Testis (tissue), 2 donors: Measurements from ENCODE around the gene CREB3.

ENCODE experiments used
- POLR2A ChIP-seq: fragments of 450-650 bp; IDR thresholded peaks from one replicate; pipeline ENCODE4 v1.6.1; 2017; ENCODE audit warnings: antibody characterized with exemption, mild to moderate bottlenecking, moderate library complexity
- TF ChIP-seq, protein P1 (sequence below), 3 experiments: fragments of 450-650 bp in 2 of 3; fragments of 200-600 bp in 1 of 3; sonication (generic) in 1 of 3; IDR thresholded peaks; one replicate each; pipeline ENCODE4 v1.5.1; 2016 to 2019; ENCODE audit warnings: antibody characterized with exemption in 3 of 3, mild to moderate bottlenecking in 2 of 3, moderate library complexity in 1 of 3

DNA sequence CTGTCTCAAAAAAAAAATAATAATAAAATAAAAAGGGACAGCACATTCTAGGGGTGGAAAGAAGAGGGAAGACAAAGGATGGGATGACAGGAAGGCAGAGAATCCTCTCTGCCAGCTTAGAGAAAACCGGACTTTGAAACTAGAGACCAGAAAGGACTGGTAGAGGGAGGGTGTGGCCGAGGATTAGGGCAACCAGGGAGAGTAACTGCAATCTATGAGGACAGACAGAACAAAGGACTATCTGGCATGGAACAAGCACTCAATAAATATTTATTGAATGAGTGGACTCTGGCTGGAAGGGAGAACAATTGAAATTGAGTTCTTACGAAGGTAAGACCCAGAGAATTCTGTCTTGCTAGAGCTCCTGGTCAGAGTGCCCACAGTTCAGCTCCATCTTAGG, 14.1 kb downstream of the CREB3 start:
- TF ChIP-seq, protein P1, sequence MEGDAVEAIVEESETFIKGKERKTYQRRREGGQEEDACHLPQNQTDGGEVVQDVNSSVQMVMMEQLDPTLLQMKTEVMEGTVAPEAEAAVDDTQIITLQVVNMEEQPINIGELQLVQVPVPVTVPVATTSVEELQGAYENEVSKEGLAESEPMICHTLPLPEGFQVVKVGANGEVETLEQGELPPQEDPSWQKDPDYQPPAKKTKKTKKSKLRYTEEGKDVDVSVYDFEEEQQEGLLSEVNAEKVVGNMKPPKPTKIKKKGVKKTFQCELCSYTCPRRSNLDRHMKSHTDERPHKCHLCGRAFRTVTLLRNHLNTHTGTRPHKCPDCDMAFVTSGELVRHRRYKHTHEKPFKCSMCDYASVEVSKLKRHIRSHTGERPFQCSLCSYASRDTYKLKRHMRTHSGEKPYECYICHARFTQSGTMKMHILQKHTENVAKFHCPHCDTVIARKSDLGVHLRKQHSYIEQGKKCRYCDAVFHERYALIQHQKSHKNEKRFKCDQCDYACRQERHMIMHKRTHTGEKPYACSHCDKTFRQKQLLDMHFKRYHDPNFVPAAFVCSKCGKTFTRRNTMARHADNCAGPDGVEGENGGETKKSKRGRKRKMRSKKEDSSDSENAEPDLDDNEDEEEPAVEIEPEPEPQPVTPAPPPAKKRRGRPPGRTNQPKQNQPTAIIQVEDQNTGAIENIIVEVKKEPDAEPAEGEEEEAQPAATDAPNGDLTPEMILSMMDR (IDR thresholded peaks at IDR 0.05) = no peak
- TF ChIP-seq POLR2A = no peak
